Endothelial cell (in vitro differentiated cells): ENCODE data around the gene P3H3. TPM values are rescaled to one million over a fixed set of nuclear protein-coding genes. Genes with fewer than 3 reads are reported as not detected.

Experiments used
- DNase-seq: peaks from one replicate; pipeline ENCODE4 v3.0.0; 2021; ENCODE audit warnings: low spot score
- H3K27ac Mint-ChIP-seq: one replicate; pipeline ENCODE4 v1.8.0; 2021; ENCODE audit warnings: mixed read lengths, inconsistent platforms; ENCODE audit not compliant: unreplicated experiment
- H3K27me3 Mint-ChIP-seq: one replicate; pipeline ENCODE4 v1.8.0; 2021; ENCODE audit warnings: mild to moderate bottlenecking, moderate library complexity, mixed read lengths, inconsistent platforms; ENCODE audit not compliant: unreplicated experiment
- H3K36me3 Mint-ChIP-seq: one replicate; pipeline ENCODE4 v1.8.0; 2021; ENCODE audit warnings: mild to moderate bottlenecking, low read depth, mixed read lengths, inconsistent platforms; ENCODE audit not compliant: unreplicated experiment
- H3K4me1 Mint-ChIP-seq: one replicate; pipeline ENCODE4 v1.8.0; 2021; ENCODE audit warnings: mild to moderate bottlenecking, mixed read lengths, inconsistent platforms; ENCODE audit not compliant: unreplicated experiment
- H3K4me3 Mint-ChIP-seq: one replicate; pipeline ENCODE4 v1.8.0; 2021; ENCODE audit warnings: mild to moderate bottlenecking, mixed read lengths, inconsistent platforms; ENCODE audit not compliant: unreplicated experiment
- H3K9me3 Mint-ChIP-seq: one replicate; pipeline ENCODE4 v1.8.0; 2021; ENCODE audit warnings: mixed read lengths, inconsistent platforms; ENCODE audit not compliant: unreplicated experiment
- CTCF ChIP-seq: fragments of 200-600 bp; sonication (generic); IDR thresholded peaks from one replicate; pipeline ENCODE4 v1.5.0; 2021; ENCODE audit warnings: antibody characterized with exemption; ENCODE audit not compliant: unreplicated experiment
- long read RNA-seq: library from polyadenylated mRNA; unstranded; transcript quantifications from one replicate; pipeline ENCODE4 v2.0.0, GENCODE V29; 2020; ENCODE audit not compliant: unreplicated experiment
- total RNA-seq: library from RNA; stranded (reverse); fragmentation: NEBNext Ultra II Directional; extraction: Animal tissue kit (Norgen Biotek cat#: 25700); gene quantifications from one replicate; pipeline ENCODE4 v1.2.1, GENCODE V29; 2021; ENCODE audit not compliant: unreplicated experiment

The P3H3 gene
- 48.8 TPM for total RNA-seq
- long read RNA-seq, transcript P3H3-201 (15 exons, 2,632 nt) = major isoform, 10 of 13 reads
- long read RNA-seq, partial matches to known transcripts = 2 of 13 reads
- long read RNA-seq, other reads (novel, unspliced or antisense) = 1 of 13 reads

GRCh38 chr12:6827982-6828780 lies at the start of gene P3H3:
Gene P3H3, plus strand, starts transcription at chr12:6828407. Its CDS starts 34 bp downstream, at chr12:6828441.
- H3K4me3 Mint-ChIP-seq = peak within 1 kb of the TSS; percentile 99
- peaks cover 22% of the 10 kb centered on the region for H3K36me3 Mint-ChIP-seq
- peaks cover 25% of the 10 kb centered on the region for H3K27me3 Mint-ChIP-seq
- H3K9me3 Mint-ChIP-seq = no peaks in the 10 kb centered on the region
- H3K27ac Mint-ChIP-seq = peak within 1 kb of the TSS; percentile 80
- H3K4me1 Mint-ChIP-seq = peaks cover 29% of the 10 kb centered on the region
- DNase-seq = peak; percentile 35
- no peak for TF ChIP-seq CTCF

GRCh38 chr12:6778574-6779550 lies 49.3 kb upstream of the P3H3 start:
- TF ChIP-seq CTCF = peak; percentile 88

GRCh38 chr12:6779708-6780432 lies 48.3 kb upstream of the P3H3 start:
- peak overlapping the region; percentile 59 for H3K27ac Mint-ChIP-seq
- no peak for TF ChIP-seq CTCF
- DNase-seq = no peak
- H3K4me3 Mint-ChIP-seq = peak overlapping the region; percentile 66
- peaks cover 12% of the 10 kb centered on the region for H3K27me3 Mint-ChIP-seq
- peaks cover 39% of the 10 kb centered on the region for H3K36me3 Mint-ChIP-seq
- no peaks in the 10 kb centered on the region for H3K9me3 Mint-ChIP-seq
- peaks cover 32% of the 10 kb centered on the region for H3K4me1 Mint-ChIP-seq

More at GRCh38 chr12:6778574-6779550, 49.3 kb upstream of the P3H3 start:
- Mint-ChIP-seq H3K4me1 (peaks cover 34% of the 10 kb centered on the region), H3K27ac (peak overlapping the region; percentile 59), H3K9me3 (no peaks in the 10 kb centered on the region), H3K36me3 (peaks cover 45% of the 10 kb centered on the region), H3K27me3 (peaks cover 15% of the 10 kb centered on the region), H3K4me3 (peak overlapping the region; percentile 14)
- DNase-seq = peak; percentile 98

GRCh38 chr12:6780573-6780972 lies 47.6 kb upstream of the P3H3 start:
- peaks cover 37% of the 10 kb centered on the region for H3K4me1 Mint-ChIP-seq
- peaks cover 11% of the 10 kb centered on the region for H3K27me3 Mint-ChIP-seq
- H3K9me3 Mint-ChIP-seq = no peaks in the 10 kb centered on the region
- no peak overlapping the region for H3K27ac Mint-ChIP-seq
- DNase-seq = no peak
- no peak for TF ChIP-seq CTCF
- peaks cover 32% of the 10 kb centered on the region for H3K36me3 Mint-ChIP-seq
- no peak overlapping the region for H3K4me3 Mint-ChIP-seq
